Measurements from ENCODE around the gene MCEMP1. TPM values are rescaled to one million over a fixed set of nuclear protein-coding genes. Genes with fewer than 3 reads are reported as not detected.

MCEMP1 gene
- total RNA-seq, 1 donor from 2014 or later, result not detected

DNA sequence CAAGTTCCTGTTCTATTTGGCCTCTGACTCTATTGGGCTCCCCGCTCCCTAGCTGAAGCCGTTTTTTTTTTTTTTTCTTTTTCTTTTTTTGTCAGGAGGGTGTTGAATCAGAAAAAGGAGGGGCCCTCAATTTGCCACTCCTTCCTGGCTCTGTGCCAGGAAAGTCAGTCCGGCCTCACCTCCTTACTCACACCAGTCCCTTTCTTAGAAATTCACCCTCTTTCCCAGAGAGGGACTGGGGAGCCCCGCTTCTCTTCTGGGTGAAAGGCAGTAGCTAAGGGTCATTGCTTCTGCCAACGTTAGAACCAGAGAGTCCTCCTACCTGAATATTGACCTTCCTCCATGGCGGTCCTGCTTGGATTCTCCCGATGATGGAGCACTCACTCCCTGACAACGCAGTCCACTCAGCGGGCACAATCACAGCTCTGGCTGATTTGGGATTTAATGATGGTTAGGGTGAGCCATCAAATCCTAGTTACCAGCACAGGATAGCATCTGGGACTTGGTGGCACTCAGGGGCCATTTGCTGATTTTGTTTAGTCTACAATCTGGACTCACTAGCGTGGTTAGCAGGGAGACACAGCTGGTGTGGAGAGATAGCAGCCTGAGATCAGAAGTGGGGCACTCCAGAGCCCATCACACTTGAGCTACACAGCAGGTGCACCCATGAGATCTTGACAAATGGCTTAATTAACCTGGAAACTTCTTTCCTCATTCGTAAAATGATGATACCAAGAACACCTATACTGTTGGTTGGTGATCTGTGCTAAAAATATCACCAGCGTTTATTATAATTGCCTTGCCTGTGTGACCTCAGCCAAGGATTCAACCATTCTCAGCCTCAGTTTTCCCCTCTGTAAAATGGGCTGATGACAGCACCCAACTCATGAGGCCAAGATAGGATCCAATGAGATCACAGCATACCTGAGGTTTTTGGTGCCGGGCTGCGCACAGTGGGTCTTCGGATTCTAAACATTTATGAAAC lies 22.8 kb downstream of the MCEMP1 start:
- Mint-ChIP-seq H3K27ac (no peak overlapping the region), H3K27me3 (ENCODE audit: insufficient read depth, low read depth) (peaks cover 2% of the 10 kb centered on the region)

DNA sequence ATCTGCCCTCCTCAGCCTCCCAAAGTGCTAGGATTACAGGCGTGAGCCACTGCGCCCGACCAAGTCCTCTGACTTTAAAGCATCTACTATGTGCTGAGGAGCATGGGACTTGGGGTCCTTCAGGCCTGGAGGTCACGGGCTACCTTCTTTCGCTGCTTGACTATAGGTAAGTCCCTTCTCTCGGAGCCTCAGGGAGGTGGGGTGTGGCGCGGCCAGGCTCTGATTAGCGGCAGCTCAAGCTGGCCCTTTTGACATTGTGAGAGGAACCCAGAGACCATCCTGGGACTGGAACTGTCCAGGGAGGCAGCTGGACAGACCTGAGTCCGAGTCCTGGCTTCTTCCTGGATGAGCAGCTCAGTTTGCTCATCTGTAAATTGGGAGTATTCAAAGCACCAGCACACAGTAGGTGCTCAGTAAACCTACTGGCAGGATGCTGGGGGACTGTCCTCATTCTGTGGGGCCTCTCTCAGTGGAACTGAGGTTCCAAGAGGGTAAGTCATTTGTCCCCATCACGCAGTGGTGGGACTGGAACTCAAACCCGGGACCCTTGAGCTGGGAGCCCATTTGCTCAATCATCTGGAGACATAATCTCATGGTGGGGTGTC lies 24.3 kb downstream of the MCEMP1 start:
- H3K27me3 ChIP-seq, result peaks cover 40% of the 10 kb centered on the region
- no peak overlapping the region for H3K27ac ChIP-seq
- H3K79me2 ChIP-seq (ENCODE audit: low read depth), result no peaks in the 10 kb centered on the region
- no peak overlapping the region for H3K27ac Mint-ChIP-seq
- no peaks in the 10 kb centered on the region for H3F3A ChIP-seq (ENCODE audit: low read depth)
- H3K9ac ChIP-seq, result no peak overlapping the region
- no peaks in the 10 kb centered on the region for H3K36me3 Mint-ChIP-seq
- H4K20me1 ChIP-seq (ENCODE audit: low read depth), result no peaks in the 10 kb centered on the region
- H3K4me3 ChIP-seq, result no peak overlapping the region
- H3K36me3 ChIP-seq, result no peaks in the 10 kb centered on the region
- DNase-seq (ENCODE audit: low spot score), result no peak
- H3K4me3 Mint-ChIP-seq, result no peak overlapping the region
- no peaks in the 10 kb centered on the region for H3K4me1 Mint-ChIP-seq
- peaks cover 5% of the 10 kb centered on the region for H3K27me3 Mint-ChIP-seq (ENCODE audit: insufficient read depth, low read depth)
- TF ChIP-seq EZH2phosphoT487 (IDR thresholded peaks at IDR 0.05) (no peak), EZH2 (IDR thresholded peaks at IDR 0.05) (no peak)
- TF ChIP-seq, protein P1, sequence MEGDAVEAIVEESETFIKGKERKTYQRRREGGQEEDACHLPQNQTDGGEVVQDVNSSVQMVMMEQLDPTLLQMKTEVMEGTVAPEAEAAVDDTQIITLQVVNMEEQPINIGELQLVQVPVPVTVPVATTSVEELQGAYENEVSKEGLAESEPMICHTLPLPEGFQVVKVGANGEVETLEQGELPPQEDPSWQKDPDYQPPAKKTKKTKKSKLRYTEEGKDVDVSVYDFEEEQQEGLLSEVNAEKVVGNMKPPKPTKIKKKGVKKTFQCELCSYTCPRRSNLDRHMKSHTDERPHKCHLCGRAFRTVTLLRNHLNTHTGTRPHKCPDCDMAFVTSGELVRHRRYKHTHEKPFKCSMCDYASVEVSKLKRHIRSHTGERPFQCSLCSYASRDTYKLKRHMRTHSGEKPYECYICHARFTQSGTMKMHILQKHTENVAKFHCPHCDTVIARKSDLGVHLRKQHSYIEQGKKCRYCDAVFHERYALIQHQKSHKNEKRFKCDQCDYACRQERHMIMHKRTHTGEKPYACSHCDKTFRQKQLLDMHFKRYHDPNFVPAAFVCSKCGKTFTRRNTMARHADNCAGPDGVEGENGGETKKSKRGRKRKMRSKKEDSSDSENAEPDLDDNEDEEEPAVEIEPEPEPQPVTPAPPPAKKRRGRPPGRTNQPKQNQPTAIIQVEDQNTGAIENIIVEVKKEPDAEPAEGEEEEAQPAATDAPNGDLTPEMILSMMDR (IDR thresholded peaks at IDR 0.05), result no peak
- H3K9me3 Mint-ChIP-seq, result no peaks in the 10 kb centered on the region
- H3K9me3 ChIP-seq (ENCODE audit: low read depth), result no peaks in the 10 kb centered on the region
- H2AFZ ChIP-seq (replicated peaks), result no peak overlapping the region
- no peaks in the 10 kb centered on the region for H3K4me1 ChIP-seq
- H3K4me2 ChIP-seq, result no peak overlapping the region

More for the DNA sequence above, 22.8 kb downstream of the MCEMP1 start:
- H3K4me2 ChIP-seq, result no peak overlapping the region
- no peak overlapping the region for H2AFZ ChIP-seq (replicated peaks)
- no peaks in the 10 kb centered on the region for H3K9me3 ChIP-seq (ENCODE audit: low read depth)
- Mint-ChIP-seq H3K4me3 (no peak overlapping the region), H3K9me3 (no peaks in the 10 kb centered on the region), H3K4me1 (no peaks in the 10 kb centered on the region), H3K36me3 (no peaks in the 10 kb centered on the region)
- H3K36me3 ChIP-seq, result no peaks in the 10 kb centered on the region
- peaks cover 47% of the 10 kb centered on the region for H3K27me3 ChIP-seq
- no peaks in the 10 kb centered on the region for H3K79me2 ChIP-seq (ENCODE audit: low read depth)
- TF ChIP-seq EZH2 (IDR thresholded peaks at IDR 0.05), result no peak
- TF ChIP-seq EZH2phosphoT487 (IDR thresholded peaks at IDR 0.05), result no peak
- TF ChIP-seq, protein P1 (IDR thresholded peaks at IDR 0.05), result no peak
- no peaks in the 10 kb centered on the region for H3F3A ChIP-seq (ENCODE audit: low read depth)
- H3K4me1 ChIP-seq, result no peaks in the 10 kb centered on the region
- no peak overlapping the region for H3K27ac ChIP-seq
- no peaks in the 10 kb centered on the region for H4K20me1 ChIP-seq (ENCODE audit: low read depth)
- H3K4me3 ChIP-seq, result no peak overlapping the region
- no peak overlapping the region for H3K9ac ChIP-seq
- no peak for DNase-seq (ENCODE audit: low spot score)

DNA sequence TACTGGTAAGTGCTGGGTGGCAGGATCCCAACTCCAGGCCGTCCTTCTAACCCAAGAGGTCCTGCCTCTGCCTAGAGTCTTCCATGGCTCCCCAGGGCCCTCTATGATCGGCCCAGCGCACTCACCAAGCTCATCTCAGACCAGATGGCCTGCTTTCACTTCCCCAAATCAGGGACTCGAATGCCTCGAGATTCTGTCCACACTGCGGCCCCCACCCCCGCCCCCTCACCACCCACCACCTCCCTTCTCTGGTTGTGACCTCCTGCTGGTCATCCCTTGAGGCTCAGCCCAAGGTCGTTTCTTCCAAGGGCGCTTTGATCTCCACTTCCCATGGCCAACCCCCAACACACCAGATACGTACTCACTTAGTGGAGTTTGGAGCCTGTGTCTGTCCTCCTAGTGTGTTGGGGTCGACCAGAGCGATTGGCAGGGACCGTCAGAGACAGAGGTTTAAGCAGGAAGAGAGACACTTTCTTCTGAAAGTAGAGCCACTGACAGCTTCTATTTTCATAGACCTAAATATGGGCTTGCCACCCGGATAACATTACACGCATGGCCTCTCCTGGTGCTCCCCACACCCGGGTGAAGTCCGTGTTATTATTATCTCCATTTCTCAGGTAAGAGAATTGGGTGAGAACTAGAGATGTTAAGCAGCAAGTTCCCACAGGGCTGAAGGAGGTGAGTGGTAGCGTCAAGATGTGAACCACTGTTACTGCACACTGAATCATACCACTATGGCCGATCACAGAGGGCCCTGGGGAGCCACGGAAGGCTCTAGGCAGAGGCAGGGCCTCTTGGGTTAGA lies 25.0 kb downstream of the MCEMP1 start, which contains the start of gene FCER2:
Gene FCER2, minus strand, starts transcription at position 478 of the 804 bp plus-strand sequence. CDS start 2,371 bp downstream, outside the sequence.
- Histone ChIP-seq H2AFZ (replicated peaks) (no peak within 1 kb of the TSS), H3K4me3 (no peak within 1 kb of the TSS), H3K4me1 (no peaks in the 10 kb centered on the region), H3K36me3 (no peaks in the 10 kb centered on the region), H3K79me2 (ENCODE audit: low read depth) (no peaks in the 10 kb centered on the region), H4K20me1 (ENCODE audit: low read depth) (no peaks in the 10 kb centered on the region), H3K9ac (no peak within 1 kb of the TSS), H3K9me3 (ENCODE audit: low read depth) (no peaks in the 10 kb centered on the region), H3F3A (ENCODE audit: low read depth) (no peaks in the 10 kb centered on the region), H3K27me3 (peaks cover 35% of the 10 kb centered on the region), H3K27ac (no peak within 1 kb of the TSS), H3K4me2 (no peak within 1 kb of the TSS)
- Mint-ChIP-seq H3K27me3 (ENCODE audit: insufficient read depth, low read depth) (peaks cover 9% of the 10 kb centered on the region), H3K4me1 (no peaks in the 10 kb centered on the region), H3K4me3 (no peak within 1 kb of the TSS), H3K9me3 (no peaks in the 10 kb centered on the region), H3K36me3 (no peaks in the 10 kb centered on the region), H3K27ac (no peak within 1 kb of the TSS)
- no peak for DNase-seq (ENCODE audit: low spot score)
- TF ChIP-seq EZH2 (IDR thresholded peaks at IDR 0.05) (no peak), EZH2phosphoT487 (IDR thresholded peaks at IDR 0.05) (no peak)
- TF ChIP-seq, protein P1 (IDR thresholded peaks at IDR 0.05), result no peak

All from neural progenitor cell (in vitro differentiated cells).